ENCODE measurements around the gene ATP6V0A4. TPM values are rescaled to one million over a fixed set of nuclear protein-coding genes. Genes with fewer than 3 reads are reported as not detected.

The ATP6V0A4 gene
- total and polyA plus RNA-seq, 2 donors (not counting 1 experiment from before 2014, with no cell fraction given) = not detected

- no peak overlapping the region for H3K4me2 ChIP-seq (ENCODE audit: extremely low read depth, insufficient read depth, low read length)
- H3K36me3 ChIP-seq (ENCODE audit: control insufficient read depth, insufficient read depth, low read length) = no peaks in the 10 kb centered on the region
- no peak for DNase-seq (ENCODE audit: low read depth in 2 of 2)
- H2AFZ ChIP-seq (ENCODE audit: low read length) = no peak overlapping the region
- H3K79me2 ChIP-seq (ENCODE audit: control insufficient read depth, insufficient read depth, low read length) = no peaks in the 10 kb centered on the region
- no peaks in the 10 kb centered on the region for H3K9me3 ChIP-seq (ENCODE audit: control insufficient read depth, insufficient read depth, low read depth, low read length)
- no peaks in the 10 kb centered on the region for H4K20me1 ChIP-seq (ENCODE audit: control insufficient read depth, extremely low read depth, insufficient read depth, low read length)
- TF ChIP-seq EZH2 (IDR thresholded peaks at IDR 0.05; ENCODE audit: low read length, missing control alignments) (no peak), CTCF (conservative IDR thresholded peaks at IDR 0.05 in 1 of 2, IDR thresholded peaks at IDR 0.05 in 1 of 2; ENCODE audit: low read depth in 1 of 2, low read length in 2 of 2) (no peak)
- no peaks in the 10 kb centered on the region for H3K27me3 ChIP-seq (ENCODE audit: control insufficient read depth, insufficient read depth, low read length)
- no peak overlapping the region for H3K27ac ChIP-seq (ENCODE audit: insufficient read depth, low read length)
- H3K4me3 ChIP-seq (replicated peaks in 1 of 4; ENCODE audit: control extremely low read depth in 1 of 4, insufficient read depth in 1 of 4, low read depth in 3 of 4, low read length in 4 of 4) = no peak overlapping the region
- H3K9ac ChIP-seq (ENCODE audit: insufficient read depth, low read length) = no peak overlapping the region
- no peaks in the 10 kb centered on the region for H3K4me1 ChIP-seq (ENCODE audit: control insufficient read depth, extremely low read depth, insufficient read depth, low read length)
These were observed 21.6 kb upstream of the ATP6V0A4 start for GRCh38 chr7:138819625-138820024.

GRCh38 chr7:138816650-138817049, 18.7 kb upstream of the ATP6V0A4 start:
- H3K4me1 ChIP-seq (ENCODE audit: control insufficient read depth, extremely low read depth, insufficient read depth, low read length) = no peaks in the 10 kb centered on the region
- TF ChIP-seq EZH2 (IDR thresholded peaks at IDR 0.05; ENCODE audit: low read length, missing control alignments) (no peak), CTCF (conservative IDR thresholded peaks at IDR 0.05 in 1 of 2, IDR thresholded peaks at IDR 0.05 in 1 of 2; ENCODE audit: low read depth in 1 of 2, low read length in 2 of 2) (no peak)
- no peaks in the 10 kb centered on the region for H3K36me3 ChIP-seq (ENCODE audit: control insufficient read depth, insufficient read depth, low read length)
- H3K4me2 ChIP-seq (ENCODE audit: extremely low read depth, insufficient read depth, low read length) = no peak overlapping the region
- DNase-seq (ENCODE audit: low read depth in 2 of 2) = no peak
- H3K4me3 ChIP-seq (replicated peaks in 1 of 4; ENCODE audit: control extremely low read depth in 1 of 4, insufficient read depth in 1 of 4, low read depth in 3 of 4, low read length in 4 of 4) = no peak overlapping the region
- H3K9me3 ChIP-seq (ENCODE audit: control insufficient read depth, insufficient read depth, low read depth, low read length) = no peaks in the 10 kb centered on the region
- H4K20me1 ChIP-seq (ENCODE audit: control insufficient read depth, extremely low read depth, insufficient read depth, low read length) = peaks cover 1% of the 10 kb centered on the region
- no peak overlapping the region for H2AFZ ChIP-seq (ENCODE audit: low read length)
- H3K27me3 ChIP-seq (ENCODE audit: control insufficient read depth, insufficient read depth, low read length) = no peaks in the 10 kb centered on the region
- no peak overlapping the region for H3K27ac ChIP-seq (ENCODE audit: insufficient read depth, low read length)
- no peak overlapping the region for H3K9ac ChIP-seq (ENCODE audit: insufficient read depth, low read length)
- no peaks in the 10 kb centered on the region for H3K79me2 ChIP-seq (ENCODE audit: control insufficient read depth, insufficient read depth, low read length)

GRCh38 chr7:138814816-138815332, 16.9 kb upstream of the ATP6V0A4 start:
- Histone ChIP-seq H3K9ac (ENCODE audit: insufficient read depth, low read length) (no peak overlapping the region), H3K27ac (ENCODE audit: insufficient read depth, low read length) (no peak overlapping the region)
- TF ChIP-seq EZH2 (IDR thresholded peaks at IDR 0.05; ENCODE audit: low read length, missing control alignments) = no peak
- no peak for TF ChIP-seq CTCF (conservative IDR thresholded peaks at IDR 0.05 in 1 of 2, IDR thresholded peaks at IDR 0.05 in 1 of 2; ENCODE audit: low read depth in 1 of 2, low read length in 2 of 2)

More at GRCh38 chr7:138814816-138815332, 16.9 kb upstream of the ATP6V0A4 start:
- Histone ChIP-seq H3K4me3 (replicated peaks in 1 of 4; ENCODE audit: control extremely low read depth in 1 of 4, insufficient read depth in 1 of 4, low read depth in 3 of 4, low read length in 4 of 4) (no peak overlapping the region), H4K20me1 (ENCODE audit: control insufficient read depth, extremely low read depth, insufficient read depth, low read length) (peaks cover 1% of the 10 kb centered on the region), H3K4me1 (ENCODE audit: control insufficient read depth, extremely low read depth, insufficient read depth, low read length) (no peaks in the 10 kb centered on the region), H3K36me3 (ENCODE audit: control insufficient read depth, insufficient read depth, low read length) (no peaks in the 10 kb centered on the region), H3K79me2 (ENCODE audit: control insufficient read depth, insufficient read depth, low read length) (no peaks in the 10 kb centered on the region), H2AFZ (ENCODE audit: low read length) (no peak overlapping the region), H3K27me3 (ENCODE audit: control insufficient read depth, insufficient read depth, low read length) (no peaks in the 10 kb centered on the region), H3K4me2 (ENCODE audit: extremely low read depth, insufficient read depth, low read length) (no peak overlapping the region), H3K9me3 (ENCODE audit: control insufficient read depth, insufficient read depth, low read depth, low read length) (no peaks in the 10 kb centered on the region)
- DNase-seq (ENCODE audit: low read depth in 2 of 2) = peak in 1 of 2 donors; percentile 2

All from fibroblast of lung (primary cell).